IPS-18a (cell line): ENCODE measurements around the gene HOXA13.

Source experiments
- H3K27ac ChIP-seq: one replicate; pipeline ENCODE4 v1.5.1; 2013; ENCODE audit warnings: low read length
- H3K27me3 ChIP-seq: one replicate; pipeline ENCODE4 v1.6.1; 2013; ENCODE audit warnings: mild to moderate bottlenecking, low read length; ENCODE audit not compliant: control insufficient read depth, insufficient read depth
- H3K36me3 ChIP-seq: one replicate; pipeline ENCODE4 v1.6.1; 2013; ENCODE audit warnings: low read depth, low read length; ENCODE audit not compliant: control insufficient read depth
- H3K4me1 ChIP-seq: one replicate; pipeline ENCODE4 v1.6.1; 2013; ENCODE audit warnings: low read depth, low read length; ENCODE audit not compliant: control insufficient read depth
- H3K4me3 ChIP-seq: one replicate; pipeline ENCODE4 v1.5.1; 2013; ENCODE audit warnings: low read length
- H3K9ac ChIP-seq: one replicate; pipeline ENCODE4 v1.6.1; 2013; ENCODE audit warnings: mild to moderate bottlenecking, low read length, moderate library complexity
- H3K9me3 ChIP-seq: one replicate; pipeline ENCODE4 v1.6.1; 2013; ENCODE audit warnings: low read depth, low read length; ENCODE audit not compliant: control insufficient read depth

Gene HOXA13

GRCh38 chr7:27224983-27225934, 25.4 kb upstream of the HOXA13 start:
- Histone ChIP-seq H3K4me1 (peaks cover 10% of the 10 kb centered on the region), H3K36me3 (no peaks in the 10 kb centered on the region), H3K27ac (no peak overlapping the region), H3K4me3 (peak overlapping the region; percentile 44), H3K27me3 (peaks cover 100% of the 10 kb centered on the region), H3K9me3 (no peaks in the 10 kb centered on the region), H3K9ac (no peak overlapping the region)

GRCh38 chr7:27223941-27224575, 24.2 kb upstream of the HOXA13 start:
- Histone ChIP-seq H3K27me3 (peaks cover 100% of the 10 kb centered on the region), H3K9me3 (no peaks in the 10 kb centered on the region), H3K4me1 (peaks cover 10% of the 10 kb centered on the region), H3K4me3 (no peak overlapping the region), H3K9ac (no peak overlapping the region), H3K27ac (no peak overlapping the region), H3K36me3 (no peaks in the 10 kb centered on the region)

DNA sequence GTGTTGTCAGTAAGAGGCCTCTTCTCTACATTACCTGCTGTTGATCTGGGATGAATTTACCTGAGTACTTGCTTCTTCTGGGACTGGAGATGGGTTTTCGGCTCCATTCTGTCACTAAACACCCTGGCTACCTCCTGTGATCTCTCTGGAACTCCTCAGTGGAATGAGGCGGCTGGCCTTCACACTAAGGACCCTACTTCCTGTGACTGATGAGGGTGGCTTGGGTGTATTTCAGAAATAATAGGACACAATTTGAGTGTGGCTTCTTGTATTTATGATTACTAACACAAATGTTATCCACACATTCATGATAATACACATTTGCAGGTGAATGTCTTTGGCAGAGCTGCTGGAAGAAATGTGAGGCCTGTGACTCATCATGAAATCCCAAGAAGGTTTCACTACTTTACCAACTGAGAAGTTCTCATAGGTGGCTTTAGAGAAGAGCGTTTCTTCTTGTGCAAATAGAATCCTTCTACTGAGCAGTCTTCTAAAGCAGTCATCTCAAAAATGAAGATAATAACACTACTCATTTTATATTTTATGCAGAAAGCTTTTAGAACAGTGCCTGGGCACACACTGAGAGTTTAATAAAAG, 21.4 kb upstream of the HOXA13 start:
- Histone ChIP-seq H3K4me1 (peaks cover 10% of the 10 kb centered on the region), H3K36me3 (no peaks in the 10 kb centered on the region), H3K9ac (no peak overlapping the region), H3K9me3 (no peaks in the 10 kb centered on the region), H3K27ac (no peak overlapping the region), H3K4me3 (no peak overlapping the region), H3K27me3 (peaks cover 100% of the 10 kb centered on the region)

DNA sequence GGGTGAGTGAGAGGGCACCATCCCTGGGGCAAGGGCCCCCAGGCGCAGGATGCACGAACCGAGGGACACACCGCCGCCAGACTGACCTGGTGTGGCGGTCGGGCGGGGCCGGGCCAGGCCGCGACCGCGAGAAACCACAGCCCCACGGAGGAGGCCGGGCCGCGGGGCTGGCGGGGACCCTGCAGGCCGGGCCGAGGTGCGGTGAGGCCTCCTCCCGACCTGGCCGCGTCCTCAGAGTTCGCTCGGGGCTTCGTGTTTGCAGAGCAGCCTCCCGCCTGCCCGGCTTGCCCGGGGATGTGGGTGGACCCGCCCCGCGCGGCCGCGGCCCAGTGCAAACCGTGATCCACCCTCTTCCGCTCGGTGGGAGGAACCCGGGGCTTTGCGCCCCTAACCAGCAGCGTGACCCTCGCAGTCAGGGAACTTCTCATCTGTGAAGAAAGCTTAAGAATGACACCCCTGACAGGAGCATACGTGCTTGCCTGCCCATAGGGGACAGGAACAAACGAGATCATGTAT, 20.6 kb upstream of the HOXA13 start:
- H3K9me3 ChIP-seq: no peaks in the 10 kb centered on the region
- no peak overlapping the region for H3K27ac ChIP-seq
- no peaks in the 10 kb centered on the region for H3K36me3 ChIP-seq
- no peak overlapping the region for H3K9ac ChIP-seq
- no peak overlapping the region for H3K4me3 ChIP-seq
- peaks cover 10% of the 10 kb centered on the region for H3K4me1 ChIP-seq
- H3K27me3 ChIP-seq: peaks cover 100% of the 10 kb centered on the region

DNA sequence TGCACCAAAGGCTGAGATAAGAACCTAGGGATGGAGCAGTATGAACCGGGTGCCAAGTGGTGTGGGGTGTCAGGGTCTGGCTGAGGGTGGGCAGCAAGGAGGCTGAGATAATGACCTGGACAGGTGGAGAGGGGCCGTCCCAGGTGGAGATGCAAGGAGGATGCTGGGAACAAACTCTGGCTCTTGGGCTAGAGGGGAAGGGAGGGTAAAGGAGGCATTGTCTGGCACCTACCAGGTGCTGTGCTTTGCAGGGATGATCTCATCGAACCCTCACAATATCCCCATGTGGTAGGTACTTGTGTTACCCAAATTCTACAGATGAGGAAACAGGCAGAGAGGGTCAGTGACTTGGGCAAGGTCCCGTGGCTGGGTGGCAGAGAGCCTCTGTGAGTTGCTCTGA, 19.9 kb upstream of the HOXA13 start:
- H3K4me3 ChIP-seq: no peak overlapping the region

DNA sequence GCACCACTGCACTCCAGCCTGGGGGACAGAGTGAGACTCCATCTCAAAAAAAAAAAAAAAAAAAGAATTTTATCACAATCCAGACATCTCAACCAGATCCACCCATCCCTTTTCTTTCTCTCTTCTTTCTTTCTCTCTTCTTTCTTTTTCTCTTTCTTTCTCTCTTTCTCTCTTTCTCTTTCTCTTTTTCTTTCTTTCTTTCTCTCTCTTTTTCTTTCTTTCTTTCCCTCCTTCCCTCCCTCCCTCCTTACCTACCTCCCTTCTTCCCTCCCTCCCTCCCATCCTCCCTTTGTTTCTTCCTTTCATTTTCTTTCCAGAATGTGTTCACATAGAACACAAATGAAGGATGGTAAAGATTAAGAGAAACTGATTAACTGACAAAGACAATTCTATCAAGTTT, 18.1 kb upstream of the HOXA13 start:
- Histone ChIP-seq H3K27me3 (peaks cover 100% of the 10 kb centered on the region), H3K4me1 (peaks cover 11% of the 10 kb centered on the region), H3K36me3 (no peaks in the 10 kb centered on the region), H3K27ac (no peak overlapping the region), H3K4me3 (no peak overlapping the region), H3K9ac (no peak overlapping the region), H3K9me3 (no peaks in the 10 kb centered on the region)

More for the DNA sequence above, 19.9 kb upstream of the HOXA13 start:
- H3K27me3 ChIP-seq: peaks cover 100% of the 10 kb centered on the region
- H3K9ac ChIP-seq: no peak overlapping the region
- H3K27ac ChIP-seq: no peak overlapping the region
- no peaks in the 10 kb centered on the region for H3K9me3 ChIP-seq
- no peaks in the 10 kb centered on the region for H3K36me3 ChIP-seq
- peaks cover 10% of the 10 kb centered on the region for H3K4me1 ChIP-seq

GRCh38 chr7:27215356-27215755, 15.5 kb upstream of the HOXA13 start:
- Histone ChIP-seq H3K36me3 (no peaks in the 10 kb centered on the region), H3K9ac (no peak overlapping the region), H3K4me1 (peaks cover 9% of the 10 kb centered on the region), H3K9me3 (no peaks in the 10 kb centered on the region), H3K27ac (no peak overlapping the region), H3K27me3 (peaks cover 100% of the 10 kb centered on the region), H3K4me3 (no peak overlapping the region)

- H3K27me3 ChIP-seq: peaks cover 100% of the 10 kb centered on the region
- no peak overlapping the region for H3K9ac ChIP-seq
- no peaks in the 10 kb centered on the region for H3K9me3 ChIP-seq
- H3K4me1 ChIP-seq: peaks cover 9% of the 10 kb centered on the region
- no peaks in the 10 kb centered on the region for H3K36me3 ChIP-seq
- H3K27ac ChIP-seq: no peak overlapping the region
- H3K4me3 ChIP-seq: no peak overlapping the region
Observed at GRCh38 chr7:27214239-27214950, 14.5 kb upstream of the HOXA13 start.

DNA sequence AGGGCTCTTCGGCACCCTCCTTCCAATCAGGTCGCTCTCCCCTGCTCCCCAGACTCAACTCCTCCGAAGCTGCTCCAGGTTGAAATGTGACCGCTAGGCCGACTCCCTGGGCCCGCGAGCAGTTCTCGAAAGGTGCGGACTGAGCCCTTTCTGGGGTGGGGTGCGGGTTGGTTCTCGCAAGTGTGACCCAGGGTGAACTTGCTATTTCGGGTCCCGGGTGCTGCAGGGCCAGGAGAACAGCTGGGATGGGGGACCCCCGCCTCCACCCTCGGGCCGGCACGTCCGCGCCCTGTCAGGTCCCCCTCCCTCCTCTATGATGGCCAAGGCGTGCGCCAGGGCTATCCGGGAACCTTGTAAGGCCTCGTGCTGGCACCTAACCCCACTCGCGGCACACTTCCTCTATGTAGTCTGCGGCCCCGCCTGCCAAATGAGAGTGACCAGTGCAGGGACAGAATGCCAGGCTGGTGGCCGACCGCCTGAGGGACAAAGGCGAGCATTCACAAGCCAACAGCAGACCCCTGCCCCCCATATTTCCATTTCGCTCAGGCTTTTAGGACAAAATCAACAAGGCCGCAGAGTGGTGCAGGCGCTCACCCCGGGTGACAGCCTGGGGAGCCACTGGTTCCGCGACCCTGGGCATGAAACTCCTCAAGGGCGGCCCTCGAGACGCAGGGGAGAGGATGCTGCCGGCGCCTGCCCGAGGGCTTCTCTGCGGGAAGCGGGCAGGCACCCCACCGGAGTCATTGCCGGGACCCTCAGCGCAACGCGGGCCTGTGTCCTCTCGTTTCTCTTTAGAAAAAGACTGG, 13.7 kb upstream of the HOXA13 start:
- no peak overlapping the region for H3K4me3 ChIP-seq
- H3K4me1 ChIP-seq: peaks cover 9% of the 10 kb centered on the region
- H3K36me3 ChIP-seq: no peaks in the 10 kb centered on the region
- peaks cover 100% of the 10 kb centered on the region for H3K27me3 ChIP-seq
- no peak overlapping the region for H3K27ac ChIP-seq
- no peaks in the 10 kb centered on the region for H3K9me3 ChIP-seq
- no peak overlapping the region for H3K9ac ChIP-seq

- no peak overlapping the region for H3K9ac ChIP-seq
- H3K4me1 ChIP-seq: peaks cover 9% of the 10 kb centered on the region
- no peak overlapping the region for H3K27ac ChIP-seq
- peaks cover 100% of the 10 kb centered on the region for H3K27me3 ChIP-seq
- H3K9me3 ChIP-seq: no peaks in the 10 kb centered on the region
- no peaks in the 10 kb centered on the region for H3K36me3 ChIP-seq
- H3K4me3 ChIP-seq: no peak overlapping the region
Observed at GRCh38 chr7:27212497-27213432, 12.9 kb upstream of the HOXA13 start.
